Fibroblast of mammary gland (primary cell): ENCODE data around the gene PPP1R1A.

Experiments
- DNase-seq: peaks from one replicate; pipeline ENCODE4 v3.0.0-alpha.2; 2010; ENCODE audit warnings: low read depth
- H3K4me3 ChIP-seq: 2 replicates; pipeline ENCODE4 v1.5.1; 2011; ENCODE audit warnings: low read depth, mild to moderate bottlenecking, low read length, moderate library complexity; ENCODE audit not compliant: control insufficient read depth
- CTCF ChIP-seq: conservative IDR thresholded peaks from 2 replicates; pipeline ENCODE4 v1.5.1; 2011; ENCODE audit warnings: low read depth, low read length, inconsistent platforms; ENCODE audit not compliant: control insufficient read depth, insufficient read depth

Gene PPP1R1A

GRCh38 chr12:54627304-54627703 lies 38.8 kb upstream of the PPP1R1A start:
- no peak overlapping the region for H3K4me3 ChIP-seq
- DNase-seq, result no peak
- no peak for TF ChIP-seq CTCF

GRCh38 chr12:54625598-54625997 lies 37.1 kb upstream of the PPP1R1A start:
- DNase-seq, result no peak
- H3K4me3 ChIP-seq, result no peak overlapping the region
- TF ChIP-seq CTCF, result no peak

GRCh38 chr12:54624315-54625279 lies 36.1 kb upstream of the PPP1R1A start:
- no peak for DNase-seq
- H3K4me3 ChIP-seq, result no peak overlapping the region
- no peak for TF ChIP-seq CTCF

- peak; percentile 14 for DNase-seq
- peak; percentile 41 for TF ChIP-seq CTCF
- H3K4me3 ChIP-seq, result no peak overlapping the region
Observed at GRCh38 chr12:54622463-54623183, 34.2 kb upstream of the PPP1R1A start.

- TF ChIP-seq CTCF, result no peak
- DNase-seq, result no peak
- H3K4me3 ChIP-seq, result no peak overlapping the region
Observed at GRCh38 chr12:54616933-54617680, 28.6 kb upstream of the PPP1R1A start.

GRCh38 chr12:54612225-54612750 lies 23.8 kb upstream of the PPP1R1A start:
- no peak overlapping the region for H3K4me3 ChIP-seq
- TF ChIP-seq CTCF, result no peak
- DNase-seq, result no peak
